Osteoblast (primary cell): ENCODE results near the gene WDR37. TPM values are rescaled to one million over a fixed set of nuclear protein-coding genes. Genes with fewer than 3 reads are reported as not detected.

Experiments used
- DNase-seq: peaks from one replicate; pipeline ENCODE4 v3.0.0; 2011; ENCODE audit warnings: low spot score, mixed read lengths; ENCODE audit not compliant: insufficient read length; ENCODE audit errors: missing footprints
- H2AFZ ChIP-seq: 2 replicates; pipeline ENCODE4 v1.6.0; 2011; ENCODE audit warnings: mild to moderate bottlenecking, low read length
- H3K27ac ChIP-seq: 2 replicates; pipeline ENCODE4 v1.5.1; 2011; ENCODE audit warnings: mild to moderate bottlenecking, low read depth, low read length, moderate library complexity
- H3K27me3 ChIP-seq: 2 replicates; pipeline ENCODE4 v1.6.0; 2012; ENCODE audit warnings: mild to moderate bottlenecking, control low read depth, inconsistent platforms, low read length, moderate library complexity; ENCODE audit not compliant: insufficient read depth
- H3K36me3 ChIP-seq: 2 replicates; pipeline ENCODE4 v1.5.1; 2011; ENCODE audit warnings: mild to moderate bottlenecking, low read length, control low read depth, moderate library complexity; ENCODE audit not compliant: insufficient read depth
- H3K4me1 ChIP-seq: 2 replicates; pipeline ENCODE4 v1.5.1; 2011; ENCODE audit warnings: mild to moderate bottlenecking, low read length, control low read depth, moderate library complexity; ENCODE audit not compliant: insufficient read depth
- H3K4me2 ChIP-seq: 2 replicates; pipeline ENCODE4 v1.6.0; 2011; ENCODE audit warnings: mild to moderate bottlenecking, low read length; ENCODE audit not compliant: insufficient read depth
- H3K4me3 ChIP-seq: fragments of 200-600 bp; sonication (generic); 3 replicates; pipeline ENCODE4 v1.5.1; 2012; ENCODE audit warnings: mild to moderate bottlenecking, low read length, inconsistent platforms; ENCODE audit not compliant: insufficient read depth
- H3K79me2 ChIP-seq: 2 replicates; pipeline ENCODE4 v1.6.0; 2012; ENCODE audit warnings: mild to moderate bottlenecking, low read length, control low read depth, inconsistent platforms; ENCODE audit not compliant: insufficient read depth
- H3K9me3 ChIP-seq: 2 replicates; pipeline ENCODE4 v1.5.1; 2011; ENCODE audit warnings: low read depth, low read length, control low read depth
- H4K20me1 ChIP-seq: 2 replicates; pipeline ENCODE4 v1.6.0; 2012; ENCODE audit warnings: mild to moderate bottlenecking, low read length, control low read depth; ENCODE audit not compliant: insufficient read depth
- total RNA-seq: library from RNA; depleted of rRNA; stranded (reverse); fragments of >200 nt; gene quantifications from 2 replicates; pipeline ENCODE4 v1.2.3, GENCODE V29; 2012
- TF ChIP-seq, protein P1 (sequence below): IDR thresholded peaks from 2 replicates; pipeline ENCODE4 v1.5.1; 2011; ENCODE audit warnings: mild to moderate bottlenecking, low read depth, low read length, moderate library complexity; ENCODE audit errors: extremely low read depth

WDR37 gene
- total RNA-seq, 1 donor = 18.8 TPM

DNA sequence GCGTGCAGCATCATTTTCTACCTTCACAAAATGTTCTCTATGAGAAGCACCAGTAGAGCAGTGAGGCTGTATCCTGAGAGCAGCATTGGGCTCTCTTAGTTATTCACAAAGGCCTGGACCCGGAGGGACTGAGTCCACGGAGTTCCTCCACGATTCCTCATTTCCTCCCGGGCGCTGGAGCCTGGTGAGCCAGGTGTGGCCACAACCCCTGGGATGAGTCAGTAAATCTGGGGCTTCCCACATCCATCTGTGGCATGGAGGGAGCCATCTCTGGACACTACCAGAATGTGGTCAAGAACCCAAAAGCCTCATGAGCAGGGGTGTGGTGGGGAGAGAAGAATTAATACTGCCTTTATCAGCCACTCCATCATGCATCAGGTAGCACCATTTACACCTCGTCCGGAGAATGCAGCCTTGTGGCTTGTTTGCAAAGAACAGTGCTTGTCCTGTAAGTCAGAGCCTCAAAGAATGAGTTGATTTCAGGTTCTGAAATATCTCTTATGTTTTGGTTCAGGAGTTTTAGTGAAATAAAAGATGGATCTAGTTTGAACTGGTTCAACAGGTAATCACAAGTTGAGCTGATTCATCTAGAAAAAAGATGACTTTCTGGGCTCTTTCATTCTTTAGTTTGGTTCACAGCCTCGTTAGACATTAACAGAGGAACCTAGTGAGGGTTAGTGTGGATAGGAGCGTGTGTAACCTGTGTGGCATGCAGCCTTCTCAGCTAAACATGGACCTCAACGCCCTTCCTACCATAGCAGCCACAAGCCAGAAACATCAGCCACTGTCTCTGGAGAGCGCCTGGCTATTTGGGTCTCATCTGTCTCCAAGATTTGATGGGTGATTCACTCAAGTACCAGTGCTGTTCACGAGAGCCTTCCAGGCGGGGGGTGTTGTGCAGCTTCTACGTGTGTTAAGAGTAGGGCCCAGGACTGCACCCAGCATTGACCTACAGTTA, 95.2 kb downstream of the WDR37 start:
- H3K4me2 ChIP-seq = no peak overlapping the region
- H3K27ac ChIP-seq = no peak overlapping the region
- H4K20me1 ChIP-seq = no peaks in the 10 kb centered on the region
- H3K79me2 ChIP-seq = no peaks in the 10 kb centered on the region
- DNase-seq = no peak
- TF ChIP-seq, protein P1, sequence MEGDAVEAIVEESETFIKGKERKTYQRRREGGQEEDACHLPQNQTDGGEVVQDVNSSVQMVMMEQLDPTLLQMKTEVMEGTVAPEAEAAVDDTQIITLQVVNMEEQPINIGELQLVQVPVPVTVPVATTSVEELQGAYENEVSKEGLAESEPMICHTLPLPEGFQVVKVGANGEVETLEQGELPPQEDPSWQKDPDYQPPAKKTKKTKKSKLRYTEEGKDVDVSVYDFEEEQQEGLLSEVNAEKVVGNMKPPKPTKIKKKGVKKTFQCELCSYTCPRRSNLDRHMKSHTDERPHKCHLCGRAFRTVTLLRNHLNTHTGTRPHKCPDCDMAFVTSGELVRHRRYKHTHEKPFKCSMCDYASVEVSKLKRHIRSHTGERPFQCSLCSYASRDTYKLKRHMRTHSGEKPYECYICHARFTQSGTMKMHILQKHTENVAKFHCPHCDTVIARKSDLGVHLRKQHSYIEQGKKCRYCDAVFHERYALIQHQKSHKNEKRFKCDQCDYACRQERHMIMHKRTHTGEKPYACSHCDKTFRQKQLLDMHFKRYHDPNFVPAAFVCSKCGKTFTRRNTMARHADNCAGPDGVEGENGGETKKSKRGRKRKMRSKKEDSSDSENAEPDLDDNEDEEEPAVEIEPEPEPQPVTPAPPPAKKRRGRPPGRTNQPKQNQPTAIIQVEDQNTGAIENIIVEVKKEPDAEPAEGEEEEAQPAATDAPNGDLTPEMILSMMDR = no peak
- H3K36me3 ChIP-seq = no peaks in the 10 kb centered on the region
- H3K9me3 ChIP-seq = no peaks in the 10 kb centered on the region
- H3K27me3 ChIP-seq = no peaks in the 10 kb centered on the region
- H3K4me1 ChIP-seq = no peaks in the 10 kb centered on the region
- H3K4me3 ChIP-seq = no peak overlapping the region
- no peak overlapping the region for H2AFZ ChIP-seq

DNA sequence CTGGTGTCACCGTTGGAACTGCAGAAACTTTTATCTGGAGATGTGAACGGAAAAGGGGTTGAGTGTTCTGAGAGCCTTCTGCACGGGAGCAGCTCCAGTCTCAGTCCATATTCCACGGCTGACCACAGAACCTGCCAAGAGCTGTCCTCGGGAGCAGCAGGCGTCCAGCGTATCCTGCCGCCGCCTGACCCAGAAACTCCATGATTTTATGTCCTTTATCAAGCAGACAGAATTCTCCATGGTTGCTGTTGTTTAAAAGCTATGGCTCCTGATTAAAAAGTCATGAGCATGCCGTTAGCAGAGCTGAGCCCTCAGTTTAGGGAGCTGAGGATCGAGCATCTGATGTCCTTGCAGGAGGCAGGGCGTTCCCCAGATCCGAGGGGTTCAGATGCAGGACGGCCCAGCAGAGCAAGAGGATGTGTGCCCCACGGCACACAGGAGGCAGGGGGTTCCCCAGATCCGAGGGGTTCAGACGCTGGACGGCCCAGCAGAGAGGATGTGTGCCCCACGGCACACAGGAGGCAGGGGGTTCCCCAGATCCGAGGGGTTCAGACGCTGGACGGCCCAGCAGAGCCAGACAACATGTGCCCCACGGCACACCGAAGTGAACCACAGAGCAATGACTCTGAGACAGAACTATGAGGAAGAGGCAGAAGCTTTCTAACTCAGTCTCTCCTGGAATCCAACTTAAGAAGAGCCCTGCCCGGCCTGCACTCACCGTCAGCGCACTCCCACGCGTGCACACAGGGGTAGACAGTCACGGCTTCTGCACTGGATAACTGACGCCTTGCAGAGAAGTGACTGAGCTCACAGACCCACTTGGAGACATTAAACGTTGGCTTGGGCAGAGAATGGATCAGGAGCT, 96.4 kb downstream of the WDR37 start:
- TF ChIP-seq, protein P1 = no peak
- Histone ChIP-seq H3K9me3 (no peaks in the 10 kb centered on the region), H3K4me2 (no peak overlapping the region), H3K4me1 (no peaks in the 10 kb centered on the region), H3K27me3 (no peaks in the 10 kb centered on the region), H3K36me3 (no peaks in the 10 kb centered on the region), H4K20me1 (no peaks in the 10 kb centered on the region), H3K79me2 (no peaks in the 10 kb centered on the region), H3K27ac (no peak overlapping the region), H3K4me3 (no peak overlapping the region), H2AFZ (no peak overlapping the region)
- DNase-seq = no peak

DNA sequence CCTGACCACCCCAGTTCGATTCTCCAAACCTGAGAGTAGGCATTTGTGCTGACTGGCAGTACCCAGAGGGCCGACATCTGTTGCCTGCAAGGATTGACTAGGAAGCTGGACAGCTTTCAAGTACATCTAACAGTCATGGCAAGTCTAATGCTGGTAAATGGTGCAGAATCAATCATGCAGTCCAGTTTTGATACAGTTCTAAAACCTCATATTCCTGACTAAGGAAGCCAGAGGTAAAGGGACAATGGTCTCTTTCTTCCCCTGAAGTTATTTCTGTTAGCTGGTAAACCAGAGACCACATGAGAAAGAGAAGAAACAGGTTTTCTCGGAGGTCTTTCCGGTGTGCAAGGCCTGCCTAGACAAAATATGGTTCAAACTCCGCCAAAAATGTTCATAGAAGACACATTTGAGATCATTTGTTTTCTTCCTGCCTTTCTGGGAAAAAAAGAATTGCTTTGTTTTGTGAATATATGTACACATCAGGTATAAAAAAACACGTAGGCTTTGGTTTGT, 97.1 kb downstream of the WDR37 start:
- no peak for DNase-seq
- no peaks in the 10 kb centered on the region for H3K9me3 ChIP-seq
- H3K4me2 ChIP-seq = no peak overlapping the region
- no peaks in the 10 kb centered on the region for H3K4me1 ChIP-seq
- H4K20me1 ChIP-seq = no peaks in the 10 kb centered on the region
- TF ChIP-seq, protein P1 = no peak
- H3K79me2 ChIP-seq = no peaks in the 10 kb centered on the region
- H3K27me3 ChIP-seq = no peaks in the 10 kb centered on the region
- H3K4me3 ChIP-seq = no peak overlapping the region
- H3K36me3 ChIP-seq = no peaks in the 10 kb centered on the region
- no peak overlapping the region for H3K27ac ChIP-seq
- H2AFZ ChIP-seq = no peak overlapping the region
